ENCODE results near the gene TMTC2. TPM values are rescaled to one million over a fixed set of nuclear protein-coding genes. Genes with fewer than 3 reads are reported as not detected.
"Not testable (repeated sequence)": the region's sequence is repeated elsewhere in the genome, so short reads cannot be mapped to it uniquely, and the experiment has no call there.

The TMTC2 gene
- total RNA-seq, 6 experiments from 2014 or later = 0.75 to 3.2 (median 1.1) TPM

DNA sequence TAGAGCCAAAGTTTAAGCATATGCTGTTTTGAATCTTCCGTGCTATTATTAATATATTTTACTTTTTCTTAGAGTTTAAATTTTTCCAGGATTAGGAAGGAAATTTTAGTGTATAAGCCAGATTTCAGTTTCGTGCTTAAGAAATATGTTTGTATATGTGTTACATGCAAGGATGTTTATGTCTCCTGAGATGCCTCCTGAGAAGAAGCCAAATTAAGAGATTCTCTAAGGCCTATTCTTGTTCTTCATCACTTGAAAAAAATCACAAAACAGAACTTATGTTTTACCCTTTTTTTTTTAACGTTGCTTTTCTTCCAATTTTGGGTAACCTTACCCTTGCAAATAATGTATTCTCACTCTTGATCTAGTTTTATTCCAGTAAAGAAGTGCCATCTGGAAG lies 412.7 kb downstream of the TMTC2 start:
- no peak for DNase-seq
- TF ChIP-seq, protein P1, sequence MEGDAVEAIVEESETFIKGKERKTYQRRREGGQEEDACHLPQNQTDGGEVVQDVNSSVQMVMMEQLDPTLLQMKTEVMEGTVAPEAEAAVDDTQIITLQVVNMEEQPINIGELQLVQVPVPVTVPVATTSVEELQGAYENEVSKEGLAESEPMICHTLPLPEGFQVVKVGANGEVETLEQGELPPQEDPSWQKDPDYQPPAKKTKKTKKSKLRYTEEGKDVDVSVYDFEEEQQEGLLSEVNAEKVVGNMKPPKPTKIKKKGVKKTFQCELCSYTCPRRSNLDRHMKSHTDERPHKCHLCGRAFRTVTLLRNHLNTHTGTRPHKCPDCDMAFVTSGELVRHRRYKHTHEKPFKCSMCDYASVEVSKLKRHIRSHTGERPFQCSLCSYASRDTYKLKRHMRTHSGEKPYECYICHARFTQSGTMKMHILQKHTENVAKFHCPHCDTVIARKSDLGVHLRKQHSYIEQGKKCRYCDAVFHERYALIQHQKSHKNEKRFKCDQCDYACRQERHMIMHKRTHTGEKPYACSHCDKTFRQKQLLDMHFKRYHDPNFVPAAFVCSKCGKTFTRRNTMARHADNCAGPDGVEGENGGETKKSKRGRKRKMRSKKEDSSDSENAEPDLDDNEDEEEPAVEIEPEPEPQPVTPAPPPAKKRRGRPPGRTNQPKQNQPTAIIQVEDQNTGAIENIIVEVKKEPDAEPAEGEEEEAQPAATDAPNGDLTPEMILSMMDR (IDR thresholded peaks at IDR 0.05) = no peak
- H3K36me3 Mint-ChIP-seq (ENCODE audit: low read depth) = no peaks in the 10 kb centered on the region
- no peaks in the 10 kb centered on the region for H3K4me1 Mint-ChIP-seq (ENCODE audit: low read depth)
- H3K27me3 Mint-ChIP-seq (ENCODE audit: insufficient read depth) = peaks cover 4% of the 10 kb centered on the region
- no peak overlapping the region for H3K4me3 Mint-ChIP-seq
- peaks cover 44% of the 10 kb centered on the region for H3K9me3 Mint-ChIP-seq
- H3K27ac Mint-ChIP-seq = no peak overlapping the region

GRCh38 chr12:83102499-83102898 lies 415.8 kb downstream of the TMTC2 start:
- no peak for DNase-seq
- no peaks in the 10 kb centered on the region for H3K4me1 Mint-ChIP-seq (ENCODE audit: low read depth)
- peaks cover 50% of the 10 kb centered on the region for H3K9me3 Mint-ChIP-seq
- H3K27ac Mint-ChIP-seq = no peak overlapping the region
- peaks cover 4% of the 10 kb centered on the region for H3K27me3 Mint-ChIP-seq (ENCODE audit: insufficient read depth)
- H3K4me3 Mint-ChIP-seq = no peak overlapping the region
- no peaks in the 10 kb centered on the region for H3K36me3 Mint-ChIP-seq (ENCODE audit: low read depth)
- TF ChIP-seq, protein P1 (IDR thresholded peaks at IDR 0.05) = no peak

GRCh38 chr12:83106873-83107272 lies 420.2 kb downstream of the TMTC2 start:
- Mint-ChIP-seq H3K27me3 (ENCODE audit: insufficient read depth) (no peaks in the 10 kb centered on the region), H3K27ac (no peak overlapping the region), H3K4me3 (no peak overlapping the region), H3K4me1 (ENCODE audit: low read depth) (no peaks in the 10 kb centered on the region), H3K9me3 (peaks cover 56% of the 10 kb centered on the region), H3K36me3 (ENCODE audit: low read depth) (peaks cover 4% of the 10 kb centered on the region; the same call in 1 of the 2 replicates)
- TF ChIP-seq, protein P1 (IDR thresholded peaks at IDR 0.05) = no peak
- DNase-seq = no peak

- no peak for DNase-seq
- no peak overlapping the region for H3K4me3 Mint-ChIP-seq
- peaks cover 39% of the 10 kb centered on the region for H3K9me3 Mint-ChIP-seq
- H3K4me1 Mint-ChIP-seq (ENCODE audit: low read depth) = no peaks in the 10 kb centered on the region
- TF ChIP-seq, protein P1 (IDR thresholded peaks at IDR 0.05) = no peak
- H3K27me3 Mint-ChIP-seq (ENCODE audit: insufficient read depth) = no peaks in the 10 kb centered on the region
- H3K27ac Mint-ChIP-seq = no peak overlapping the region
- H3K36me3 Mint-ChIP-seq (ENCODE audit: low read depth) = peaks cover 4% of the 10 kb centered on the region; the same call in 1 of the 2 replicates
Observed at GRCh38 chr12:83110424-83110823, 423.7 kb downstream of the TMTC2 start.

- Mint-ChIP-seq H3K4me3 (no peak overlapping the region), H3K9me3 (peaks cover 57% of the 10 kb centered on the region), H3K36me3 (ENCODE audit: low read depth) (peaks cover 4% of the 10 kb centered on the region; the same call in 1 of the 2 replicates), H3K27me3 (ENCODE audit: insufficient read depth) (no peaks in the 10 kb centered on the region), H3K4me1 (ENCODE audit: low read depth) (no peaks in the 10 kb centered on the region), H3K27ac (no peak overlapping the region)
- no peak for DNase-seq
- TF ChIP-seq, protein P1 (IDR thresholded peaks at IDR 0.05) = no peak
Observed at GRCh38 chr12:83113945-83114344, 427.2 kb downstream of the TMTC2 start.

DNA sequence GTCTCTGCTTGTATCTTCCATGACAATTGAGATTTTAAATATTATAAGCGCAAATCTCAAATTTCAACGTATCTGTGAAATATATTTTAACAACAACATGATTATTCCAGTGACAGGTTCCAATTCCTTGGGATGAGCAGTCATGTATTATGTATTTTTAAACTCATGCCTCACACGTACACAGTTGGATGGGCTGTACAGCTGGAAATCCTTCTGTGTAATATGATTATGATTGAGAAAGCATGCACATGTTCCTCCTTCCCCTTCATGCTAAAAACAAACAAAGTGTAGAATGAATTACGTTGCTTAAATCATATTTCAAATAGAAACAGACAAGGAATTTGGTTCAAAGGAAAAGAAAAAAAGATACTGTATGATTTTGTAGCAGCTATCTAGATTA lies 428.3 kb downstream of the TMTC2 start:
- Mint-ChIP-seq H3K4me3 (no peak overlapping the region), H3K36me3 (ENCODE audit: low read depth) (peaks cover 4% of the 10 kb centered on the region; the same call in 1 of the 2 replicates), H3K4me1 (ENCODE audit: low read depth) (no peaks in the 10 kb centered on the region), H3K27ac (no peak overlapping the region), H3K9me3 (peaks cover 58% of the 10 kb centered on the region), H3K27me3 (ENCODE audit: insufficient read depth) (no peaks in the 10 kb centered on the region)
- DNase-seq = no peak
- TF ChIP-seq, protein P1 (IDR thresholded peaks at IDR 0.05) = no peak

- H3K9me3 Mint-ChIP-seq = peaks cover 65% of the 10 kb centered on the region
- not testable (repeated sequence) for H3K36me3 Mint-ChIP-seq (ENCODE audit: low read depth); DNase-seq; H3K4me1 Mint-ChIP-seq (ENCODE audit: low read depth); H3K4me3 Mint-ChIP-seq; H3K27me3 Mint-ChIP-seq (ENCODE audit: insufficient read depth); H3K27ac Mint-ChIP-seq
Observed at GRCh38 chr12:83117926-83118325, 431.2 kb downstream of the TMTC2 start.
